Placental epithelial cell (primary cell): Measurements from ENCODE around the gene ACSL5. TPM values are rescaled to one million over a fixed set of nuclear protein-coding genes. Genes with fewer than 3 reads are reported as not detected.

Source experiments
- total RNA-seq: library from RNA; depleted of rRNA; stranded (reverse); fragments of >200 nt; gene quantifications from 2 replicates; pipeline ENCODE4 v1.2.3, GENCODE V29; 2012

Gene ACSL5
- under 0.01 and 2.6 TPM in 2 replicates for total RNA-seq

GRCh38 chr10:112373912-112374338 lies at the start of gene ACSL5:
Gene ACSL5, plus strand, starts transcription at chr10:112374116. Its CDS starts 20,831 bp downstream, at chr10:112394947.

GRCh38 chr10:112446855-112447619 lies 73.1 kb downstream of the ACSL5 start, which contains the start of the genes VTI1A and ZDHHC6:
Gene VTI1A, plus strand, starts transcription at chr10:112447215. Its CDS starts 159 bp downstream, at chr10:112447374.
Gene ZDHHC6, minus strand, starts transcription at chr10:112446914. Its CDS starts 1,478 bp downstream, at chr10:112445436.

Other genes starting within 250 kb of the ACSL5 start
- gene GPAM, start 190.4 kb upstream of the ACSL5 start, total RNA-seq = 6.3 and 7.5 TPM in 2 replicates
- gene TECTB, start 90.7 kb upstream of the ACSL5 start, total RNA-seq = not detected in 2 replicates
- gene ZDHHC6, start 72.8 kb downstream of the ACSL5 start, total RNA-seq = 19.5 and 22.4 TPM in 2 replicates
- gene VTI1A, start 73.1 kb downstream of the ACSL5 start, total RNA-seq = 17.7 and 35.0 TPM in 2 replicates